BLaER1 treated with 17β-estradiol and CSF1 and Interleukin-3, amounts not matched to agents 10 nM and 100 nM (cell line): ENCODE measurements around the gene JUND.

Experiments
- H3K27ac ChIP-seq, 11 experiments: shearing (Covaris generic); formaldehyde crosslinking; 2 replicates each; pipeline ENCODE4 v1.8.1; 2022
- H3K27me3 ChIP-seq, 11 experiments: shearing (Covaris generic); formaldehyde crosslinking; 2 replicates each; pipeline ENCODE4 v1.8.1; 2022
- H3K36me3 ChIP-seq, 11 experiments: shearing (Covaris generic); formaldehyde crosslinking; 2 replicates each; pipeline ENCODE4 v1.8.1; 2022
- H3K4me1 ChIP-seq, 10 experiments: shearing (Covaris generic); formaldehyde crosslinking; 2 replicates each; pipeline ENCODE4 v1.8.1; 2022
- H3K4me2 ChIP-seq, 11 experiments: shearing (Covaris generic); formaldehyde crosslinking; 2 replicates each; pipeline ENCODE4 v1.8.1; 2022
- H3K4me3 ChIP-seq, 10 experiments: shearing (Covaris generic); formaldehyde crosslinking; 2 replicates each; pipeline ENCODE4 v1.8.1; 2022
- H3K9ac ChIP-seq, 11 experiments: shearing (Covaris generic); formaldehyde crosslinking; 2 replicates each; pipeline ENCODE4 v1.8.1; 2022
- H3K9me3 ChIP-seq, 11 experiments: shearing (Covaris generic); formaldehyde crosslinking; replicated peaks in 1 of 11; 2 replicates each; pipeline ENCODE4 v1.8.1; 2022
- H4K20me1 ChIP-seq, 11 experiments: shearing (Covaris generic); formaldehyde crosslinking; 2 replicates each; pipeline ENCODE4 v1.8.1; 2022
- Cebpa-rat ChIP-seq, 11 experiments: shearing (Covaris generic); IDR thresholded peaks; 2 replicates each; pipeline ENCODE4 v1.8.1; 2022

Gene JUND

DNA sequence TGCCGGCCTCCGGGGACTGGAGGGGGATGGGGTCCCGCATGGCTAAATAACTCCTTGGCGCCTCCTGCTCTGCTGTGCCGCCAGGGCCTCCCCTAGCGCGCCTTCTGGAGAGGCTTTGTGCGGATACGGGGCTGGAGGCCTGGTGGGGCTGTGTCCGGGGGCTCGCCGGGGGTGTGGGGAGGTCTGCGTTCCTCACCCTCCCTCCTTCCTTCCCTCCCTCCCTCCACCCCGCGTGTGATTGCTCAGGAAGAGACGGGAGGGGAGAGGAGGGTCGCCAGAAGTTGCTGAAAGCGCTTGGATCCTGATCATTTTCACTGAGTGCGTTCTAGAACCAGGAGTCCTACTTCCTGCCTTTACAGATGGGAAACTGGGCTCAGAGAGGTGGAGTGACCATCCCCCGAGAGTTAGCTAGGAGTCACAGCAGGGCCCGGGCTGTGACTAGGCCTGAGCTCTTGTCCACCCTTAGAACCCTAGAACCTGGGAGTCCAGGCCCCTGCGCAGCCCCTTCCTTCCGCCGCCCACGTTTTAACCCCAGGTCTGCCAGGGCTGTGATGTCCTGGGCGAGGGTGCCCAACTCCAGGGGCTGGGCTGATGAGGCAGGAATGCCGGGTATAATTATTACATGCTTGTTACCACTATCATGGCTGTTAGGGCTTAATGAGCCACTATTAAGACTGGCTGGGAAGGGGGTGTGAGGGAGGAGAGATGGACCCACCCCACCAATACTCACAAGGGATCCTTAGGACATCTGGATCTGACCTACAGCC is 782 bp upstream of the JUND start:
- Histone ChIP-seq H3K9ac (peak overlapping the region; percentile 93 to 99 (median 98)), H3K27me3 (no peaks in the 10 kb centered on the region), H3K9me3 (no peaks in the 10 kb centered on the region), H3K4me3 (peak overlapping the region; percentile 47 to 67 (median 58)), H3K4me1 (peaks cover 51 to 67% (median 61%) of the 10 kb centered on the region in 10 experiments), H3K4me2 (peak overlapping the region; percentile 81 to 98 (median 93)), H3K36me3 (peaks cover 14 to 20% (median 16%) of the 10 kb centered on the region in 11 experiments), H4K20me1 (peaks cover 33 to 41% (median 40%) of the 10 kb centered on the region in 11 experiments), H3K27ac (peak overlapping the region; percentile 93 to 100 (median 98))
- no peak for TF ChIP-seq Cebpa-rat (IDR thresholded peaks at IDR 0.05)

DNA sequence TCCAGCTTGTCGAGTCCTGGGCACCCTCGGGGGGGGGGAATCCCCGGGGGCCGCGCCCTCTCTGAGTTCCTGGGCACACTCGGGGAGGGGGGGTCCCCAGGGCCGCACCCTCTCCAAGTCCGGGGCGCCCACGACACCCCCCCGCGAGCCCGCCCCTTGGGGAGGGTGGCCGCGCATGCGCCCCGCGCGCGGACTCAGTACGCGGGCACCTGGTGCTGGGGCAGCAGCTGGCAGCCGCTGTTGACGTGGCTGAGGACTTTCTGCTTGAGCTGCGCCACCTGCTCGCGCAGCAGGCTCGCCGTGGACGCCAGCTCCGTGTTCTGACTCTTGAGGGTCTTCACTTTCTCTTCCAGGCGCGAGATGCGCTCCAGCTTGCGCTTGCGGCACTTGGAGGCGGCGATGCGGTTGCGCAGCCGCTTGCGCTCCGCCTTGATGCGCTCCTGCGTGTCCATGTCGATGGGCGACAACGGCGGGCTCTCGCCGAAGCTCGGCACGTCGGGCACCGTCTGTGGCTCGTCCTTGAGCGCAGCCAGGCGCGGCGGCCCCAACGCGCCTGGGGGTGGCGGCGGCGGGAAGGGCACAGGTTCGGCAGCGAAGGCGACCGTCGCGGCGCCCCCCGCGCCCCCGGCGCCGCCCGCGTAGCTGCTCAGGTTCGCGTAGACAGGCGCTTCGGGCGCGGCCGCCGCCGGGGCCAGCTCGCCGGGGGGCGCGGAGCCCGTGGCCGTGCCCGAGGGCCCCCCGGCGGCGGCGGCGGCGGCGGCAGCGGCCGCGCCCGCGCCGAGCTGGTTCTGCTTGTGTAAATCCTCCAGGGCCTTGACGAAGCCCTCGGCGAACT is 958 bp downstream of the JUND start:
- TF ChIP-seq Cebpa-rat (IDR thresholded peaks at IDR 0.05): no peak
- Histone ChIP-seq H3K27ac (peak overlapping the region; percentile 96 to 100 (median 98)), H3K36me3 (peaks cover 24 to 35% (median 30%) of the 10 kb centered on the region in 11 experiments), H3K27me3 (no peaks in the 10 kb centered on the region), H4K20me1 (peaks cover 50 to 59% (median 57%) of the 10 kb centered on the region in 11 experiments), H3K9me3 (no peaks in the 10 kb centered on the region), H3K4me1 (peaks cover 43 to 69% (median 60%) of the 10 kb centered on the region in 10 experiments), H3K9ac (peak overlapping the region; percentile 95 to 100 (median 99)), H3K4me2 (peak overlapping the region; percentile 73 to 97 (median 89)), H3K4me3 (peak overlapping the region; percentile 81 to 99 (median 92))

DNA sequence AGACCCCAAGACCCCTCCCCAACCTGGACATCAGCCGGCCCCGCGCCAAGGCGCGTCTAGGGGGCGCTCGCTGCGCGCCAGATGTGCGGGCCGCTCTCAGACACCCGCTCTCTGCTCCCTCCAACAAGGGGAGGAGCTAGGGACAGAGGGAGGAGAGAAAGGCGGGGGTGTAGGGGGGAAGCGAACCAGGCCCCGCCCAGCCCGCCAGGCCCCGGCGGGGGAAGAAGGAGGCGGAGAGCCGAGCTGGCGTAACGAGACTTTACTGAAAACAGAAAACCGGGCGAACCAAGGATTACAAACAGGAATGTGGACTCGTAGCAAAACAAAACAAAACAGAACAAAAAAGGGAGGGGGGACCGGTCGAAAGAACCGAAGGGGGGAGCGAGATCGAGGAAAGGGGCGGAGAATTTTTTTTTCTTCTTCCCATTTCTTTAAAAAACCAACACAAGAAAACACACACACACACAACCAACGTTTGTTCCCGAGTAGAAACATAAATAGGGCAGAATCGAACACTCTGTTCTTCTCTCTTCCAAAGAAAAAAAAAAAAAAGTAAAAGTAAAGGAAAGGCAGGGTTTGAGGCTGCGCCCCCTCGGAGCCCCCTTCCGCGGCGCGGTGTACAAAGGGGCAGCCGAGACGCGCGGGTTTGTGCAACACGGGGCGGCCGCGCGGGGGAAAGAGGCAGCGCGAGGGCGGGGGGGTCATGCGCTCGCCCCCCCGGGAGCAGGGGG is 1.7 kb downstream of the JUND start:
- H3K27ac ChIP-seq: peak overlapping the region; percentile 96 to 100 (median 98)
- H3K4me3 ChIP-seq: peak overlapping the region; percentile 81 to 99 (median 92)
- no peaks in the 10 kb centered on the region for H3K9me3 ChIP-seq
- peaks cover 37 to 69% (median 59%) of the 10 kb centered on the region in 10 experiments for H3K4me1 ChIP-seq
- peak overlapping the region; percentile 73 to 97 (median 90) for H3K4me2 ChIP-seq
- peak overlapping the region; percentile 95 to 100 (median 99) for H3K9ac ChIP-seq
- H4K20me1 ChIP-seq: peaks cover 58 to 67% (median 65%) of the 10 kb centered on the region in 11 experiments
- no peak for TF ChIP-seq Cebpa-rat (IDR thresholded peaks at IDR 0.05)
- H3K36me3 ChIP-seq: peaks cover 26 to 43% (median 38%) of the 10 kb centered on the region in 11 experiments
- no peaks in the 10 kb centered on the region for H3K27me3 ChIP-seq

DNA sequence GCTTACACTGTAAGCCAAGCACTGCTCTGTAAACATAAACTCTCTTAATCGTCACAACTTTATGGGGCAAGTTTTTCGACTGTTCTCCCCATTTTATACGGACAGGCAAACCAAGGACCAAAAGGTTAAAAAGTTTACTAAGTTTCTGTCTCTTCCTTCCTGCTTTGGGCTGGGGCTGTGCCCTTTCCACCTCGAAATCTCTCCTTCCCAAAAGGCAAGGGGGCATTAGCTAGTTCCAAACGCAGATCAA is 2.2 kb downstream of the JUND start:
- H3K27ac ChIP-seq: peak overlapping the region; percentile 15 to 100 (median 98); a peak in 21 of 22 replicates
- peaks cover 32 to 65% (median 57%) of the 10 kb centered on the region in 10 experiments for H3K4me1 ChIP-seq
- H4K20me1 ChIP-seq: peaks cover 63 to 71% (median 69%) of the 10 kb centered on the region in 11 experiments
- H3K4me2 ChIP-seq: peak overlapping the region; percentile 73 to 97 (median 90)
- no peaks in the 10 kb centered on the region for H3K9me3 ChIP-seq
- H3K27me3 ChIP-seq: no peaks in the 10 kb centered on the region
- peaks cover 26 to 48% (median 42%) of the 10 kb centered on the region in 11 experiments for H3K36me3 ChIP-seq
- peak overlapping the region; percentile 81 to 99 (median 92) for H3K4me3 ChIP-seq
- no peak for TF ChIP-seq Cebpa-rat (IDR thresholded peaks at IDR 0.05)
- H3K9ac ChIP-seq: peak overlapping the region; percentile 95 to 100 (median 99)

DNA sequence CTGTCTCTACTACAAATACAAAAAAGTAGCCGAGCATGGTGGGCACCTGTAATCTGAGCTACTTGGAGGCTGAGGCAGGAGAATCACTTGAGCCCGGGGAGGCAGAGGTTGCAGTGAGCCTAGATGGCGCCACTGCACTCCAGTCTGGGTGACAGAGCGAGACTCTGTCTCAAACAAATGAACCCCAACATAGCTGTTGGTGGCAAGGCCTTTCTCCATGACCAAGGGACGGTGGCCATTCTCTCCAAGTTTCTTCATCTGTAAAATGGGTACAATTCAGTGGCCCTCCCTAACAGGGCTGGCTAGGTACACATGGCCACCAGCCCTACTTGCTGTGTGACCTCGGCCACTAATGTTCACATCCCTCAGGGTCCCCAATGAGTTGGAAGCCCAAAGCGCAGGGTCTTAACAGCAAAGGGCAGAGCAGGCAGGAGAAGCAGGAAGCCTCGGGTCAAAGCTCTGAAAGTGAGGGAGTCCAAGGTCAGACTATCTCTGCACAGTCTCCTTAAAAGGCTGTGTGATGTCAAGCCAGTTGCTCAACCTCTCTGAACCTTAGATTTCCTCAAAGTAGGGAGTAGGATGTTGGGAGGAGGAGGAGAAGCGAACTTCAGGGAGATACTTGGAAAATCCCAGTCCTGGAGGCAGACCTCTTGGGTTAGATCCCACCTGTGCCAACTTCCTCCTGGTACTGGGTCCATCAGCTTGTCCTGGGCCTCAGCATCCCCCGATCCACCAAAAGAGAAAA is 2.7 kb downstream of the JUND start:
- no peaks in the 10 kb centered on the region for H3K9me3 ChIP-seq
- H3K27me3 ChIP-seq: no peaks in the 10 kb centered on the region
- H3K4me3 ChIP-seq: peak overlapping the region; percentile 81 to 99 (median 92)
- peaks cover 26 to 50% (median 43%) of the 10 kb centered on the region in 11 experiments for H3K36me3 ChIP-seq
- peaks cover 32 to 62% (median 55%) of the 10 kb centered on the region in 10 experiments for H3K4me1 ChIP-seq
- peak overlapping the region; percentile 95 to 100 (median 99) for H3K9ac ChIP-seq
- peaks cover 68 to 76% (median 74%) of the 10 kb centered on the region in 11 experiments for H4K20me1 ChIP-seq
- peak overlapping the region; percentile 15 to 100 (median 98); a peak in 20 of 22 replicates for H3K27ac ChIP-seq
- no peak for TF ChIP-seq Cebpa-rat (IDR thresholded peaks at IDR 0.05)
- peak overlapping the region; percentile 73 to 97 (median 90) for H3K4me2 ChIP-seq

DNA sequence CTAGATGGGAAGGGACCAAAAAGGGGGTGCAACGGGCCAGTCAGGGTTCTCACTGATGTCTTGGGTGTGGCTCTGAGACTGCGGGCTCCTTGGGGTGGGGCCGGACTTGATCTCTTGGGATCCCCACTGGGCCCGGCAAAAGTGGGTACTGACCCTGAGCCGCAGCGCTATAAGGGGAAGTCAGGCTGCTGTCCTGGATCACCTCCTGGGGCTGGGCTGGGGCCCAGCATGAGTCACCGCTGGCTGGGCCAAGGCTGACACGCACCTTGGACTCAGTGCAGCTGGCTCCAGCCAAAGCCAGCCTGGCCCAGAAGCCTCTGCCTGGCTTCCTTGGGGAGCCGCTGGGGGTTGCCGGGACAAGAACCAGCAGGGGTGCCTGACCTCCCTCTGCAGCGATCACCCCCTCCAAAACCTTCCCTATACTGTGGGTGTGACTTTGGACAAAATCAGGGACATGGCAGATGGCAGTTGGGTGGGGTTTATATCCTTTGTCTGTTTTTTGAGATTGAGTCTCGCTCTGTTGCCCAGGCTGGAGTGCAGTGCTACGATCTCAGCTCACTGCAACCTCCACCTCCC is 6.6 kb downstream of the JUND start:
- Histone ChIP-seq H3K4me1 (peaks cover 21 to 47% (median 39%) of the 10 kb centered on the region in 10 experiments), H3K4me3 (no peak overlapping the region)
- TF ChIP-seq Cebpa-rat (IDR thresholded peaks at IDR 0.05): no peak

DNA sequence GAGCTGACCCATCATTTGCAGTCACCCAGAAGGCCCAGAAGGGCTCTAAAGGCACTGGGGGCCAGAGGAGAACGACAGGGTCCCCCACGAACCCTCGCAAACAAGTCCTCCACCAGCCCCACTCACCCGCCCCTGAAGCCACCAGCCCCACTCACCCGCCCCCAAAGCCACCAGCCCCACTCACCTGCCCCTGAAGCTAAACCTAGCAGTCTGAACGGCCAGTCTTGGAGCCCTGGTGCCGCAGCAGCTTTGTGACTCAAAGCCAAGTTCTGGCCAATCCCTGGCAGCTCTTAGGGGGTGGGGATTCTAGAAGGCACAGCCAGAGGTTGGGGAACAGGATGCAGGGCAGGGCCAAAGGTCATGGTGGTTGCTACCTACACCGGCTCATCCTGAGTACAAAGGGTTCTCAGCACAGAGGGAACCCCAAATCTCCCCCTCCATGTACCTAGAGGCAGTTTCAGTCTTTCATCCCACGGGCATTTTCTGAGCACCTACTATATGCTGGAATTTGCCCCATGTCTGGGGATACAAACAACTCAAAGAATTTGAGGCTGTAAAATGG is 7.1 kb downstream of the JUND start, which contains the start of gene IQCN:
IQCN (minus strand) TSS at position 234 of the 562 bp plus-strand sequence. CDS start 4,974 bp downstream, outside the sequence.
- H3K27ac ChIP-seq: 0 out of 22 replicates have a peak within 1 kb of the TSS, but pooled peaks of 1 of the 11 experiments have one; percentile 7
- H3K4me1 ChIP-seq: peaks cover 21 to 49% (median 39%) of the 10 kb centered on the region in 10 experiments
- no peaks in the 10 kb centered on the region for H3K9me3 ChIP-seq
- peaks cover 66 to 99% (median 82%) of the 10 kb centered on the region in 11 experiments for H4K20me1 ChIP-seq
- H3K27me3 ChIP-seq: no peaks in the 10 kb centered on the region
- H3K36me3 ChIP-seq: peaks cover 26 to 56% (median 45%) of the 10 kb centered on the region in 11 experiments
- no peak within 1 kb of the TSS for H3K4me3 ChIP-seq
- TF ChIP-seq Cebpa-rat (IDR thresholded peaks at IDR 0.05): no peak
- peak within 1 kb of the TSS in 4 of 11 experiments; percentile 5 to 48 (median 27); a peak in 2 of 22 replicates for H3K9ac ChIP-seq
- peak within 1 kb of the TSS in 6 of 11 experiments; percentile 17 to 77 (median 56); a peak in 11 of 22 replicates for H3K4me2 ChIP-seq

More for the DNA sequence above, 6.6 kb downstream of the JUND start:
- Histone ChIP-seq H3K9me3 (no peaks in the 10 kb centered on the region), H3K27ac (0 out of 22 replicates have a peak overlapping the region, but pooled peaks of 1 of the 11 experiments have one; percentile 7), H4K20me1 (peaks cover 69 to 99% (median 84%) of the 10 kb centered on the region in 11 experiments), H3K27me3 (no peaks in the 10 kb centered on the region), H3K36me3 (peaks cover 26 to 56% (median 45%) of the 10 kb centered on the region in 11 experiments), H3K4me2 (peak overlapping the region in 6 of 11 experiments; percentile 17 to 77 (median 56); a peak in 11 of 22 replicates), H3K9ac (peak overlapping the region in 3 of 11 experiments; percentile 7 to 48 (median 47); a peak in 2 of 22 replicates)
